Measurements from ENCODE around the gene APCDD1L. TPM values are rescaled to one million over a fixed set of nuclear protein-coding genes. Genes with fewer than 3 reads are reported as not detected.

APCDD1L gene
- polyA plus RNA-seq, 1 of the 3 experiments (the other 2 are of a cell fraction): 0.99 TPM

GRCh38 chr20:58440021-58440767 is 75.0 kb downstream of the APCDD1L start:
- CTCF ChIA-PET: interaction anchor here (0.7 to 1.4 kb wide), 3 partner anchors 9 to 211 kb away, joined by 3 read pairs; partner anchors contain the start of gene STX16
- Histone ChIP-seq H3K79me2 (ENCODE audit: insufficient read depth) (peaks cover 100% of the 10 kb centered on the region), H3K27ac (ENCODE audit: low read depth in 2 of 2, low read length in 1 of 2) (no peak overlapping the region)

More at GRCh38 chr20:58440021-58440767, 75.0 kb downstream of the APCDD1L start:
- Histone ChIP-seq H3K27me3 (ENCODE audit: insufficient read depth) (no peaks in the 10 kb centered on the region), H3K4me1 (ENCODE audit: control insufficient read depth in 1 of 2, insufficient read depth in 2 of 2, low read depth in 1 of 2, low read length in 1 of 2) (peaks cover 0 to 21% of the 10 kb centered on the region in 2 experiments; a peak in 2 of 4 replicates), H3K9ac (no peak overlapping the region), H3F3A (replicated peaks; ENCODE audit: insufficient read depth) (no peaks in the 10 kb centered on the region), H3K9me2 (no peaks in the 10 kb centered on the region), H3K4me2 (no peak overlapping the region), H4K20me1 (ENCODE audit: insufficient read depth) (no peaks in the 10 kb centered on the region), H3K36me3 (replicated peaks in 1 of 2; ENCODE audit: control insufficient read depth in 1 of 2, insufficient read depth in 2 of 2, low read length in 1 of 2) (peaks cover 29 to 48% of the 10 kb centered on the region in 2 experiments), H3K4me3 (ENCODE audit: low read depth in 2 of 2, low read length in 1 of 2) (no peak overlapping the region), H2AFZ (ENCODE audit: low read depth) (no peak overlapping the region), H3K9me3 (no peaks in the 10 kb centered on the region)
- TF ChIP-seq GATA2 (CRISPR knock-in tag; IDR thresholded peaks at IDR 0.05) (no peak), IRF3 (IDR thresholded peaks at IDR 0.05; ENCODE audit: low read depth, low read length) (no peak), ZBTB33 (IDR thresholded peaks at IDR 0.05; ENCODE audit: borderline replicate concordance, low read depth) (no peak), TAF1 (IDR thresholded peaks at IDR 0.05; ENCODE audit: borderline replicate concordance, low read depth, low read length) (no peak), TEAD4 (IDR thresholded peaks at IDR 0.05; ENCODE audit: borderline replicate concordance, insufficient read depth) (no peak), EP300 (IDR thresholded peaks at IDR 0.05; ENCODE audit: borderline replicate concordance in 1 of 2, low read depth in 1 of 2, low read length in 1 of 2) (no peak), ELF1 (IDR thresholded peaks at IDR 0.05) (no peak), YY1 (IDR thresholded peaks at IDR 0.05; ENCODE audit: low read depth) (no peak), SIN3A (IDR thresholded peaks at IDR 0.05; ENCODE audit: borderline replicate concordance, low read depth, low read length) (no peak), RAD21 (IDR thresholded peaks at IDR 0.05; ENCODE audit: low read length) (no peak), RFX5 (IDR thresholded peaks at IDR 0.05; ENCODE audit: low read length) (no peak), GABPA (IDR thresholded peaks at IDR 0.05; ENCODE audit: low read depth) (no peak), MEF2A (IDR thresholded peaks at IDR 0.05; ENCODE audit: borderline replicate concordance, low read depth) (no peak), TCF12 (IDR thresholded peaks at IDR 0.05) (no peak), USF1 (IDR thresholded peaks at IDR 0.05; ENCODE audit: borderline replicate concordance, low read depth) (no peak), MAX (IDR thresholded peaks at IDR 0.05; ENCODE audit: low read depth) (no peak), RXRA (IDR thresholded peaks at IDR 0.05; ENCODE audit: borderline replicate concordance, low read depth) (no peak), POLR2AphosphoS5 (IDR thresholded peaks at IDR 0.05; ENCODE audit: low read depth, low read length) (no peak), FOXJ3 (CRISPR knock-in tag; IDR thresholded peaks at IDR 0.05) (no peak), NRF1 (IDR thresholded peaks at IDR 0.05; ENCODE audit: low read depth, low read length) (no peak)
- WGBS (ENCODE audit: low lambda C conversion rate): 93% methylated on average over 5 of the region's 5 CpGs
- POLR2A ChIA-PET: interaction anchor here (0.6 to 1.3 kb wide), 2 partner anchors 9 to 211 kb away, joined by 3 read pairs; partner anchors contain the start of gene STX16
- no peak for DNase-seq
